Mesenchymal stem cell (in vitro differentiated cells and primary cell): ENCODE data around the gene AMY1A. TPM values are rescaled to one million over a fixed set of nuclear protein-coding genes. Genes with fewer than 3 reads are reported as not detected.
"Not testable (repeated sequence)": the region's sequence is repeated elsewhere in the genome, so short reads cannot be mapped to it uniquely, and the experiment has no call there.

ENCODE experiments used
- DNase-seq: peaks from one replicate; pipeline ENCODE4 v3.0.0-alpha.2; 2013
- H2AFZ ChIP-seq: one replicate; pipeline ENCODE4 v1.6.1; 2013; ENCODE audit warnings: low read depth, mild to moderate bottlenecking, control low read depth, inconsistent platforms, low read length, moderate library complexity
- H2AK5ac ChIP-seq: 2 replicates; pipeline ENCODE4 v1.6.1; 2013; ENCODE audit warnings: low read length, moderate library complexity, mild to moderate bottlenecking, inconsistent platforms; ENCODE audit not compliant: severe bottlenecking
- H2BK120ac ChIP-seq: one replicate; pipeline ENCODE4 v1.6.1; 2013; ENCODE audit warnings: low read depth, mild to moderate bottlenecking, inconsistent platforms, low read length, moderate library complexity
- H2BK12ac ChIP-seq, 2 experiments: one replicate each; pipeline ENCODE4 v1.6.1; 2013; ENCODE audit warnings: inconsistent platforms in 2 of 2, low read length in 2 of 2, mild to moderate bottlenecking in 2 of 2, moderate library complexity in 2 of 2, control low read depth in 1 of 2
- H2BK15ac ChIP-seq: one replicate; pipeline ENCODE4 v1.6.1; 2013; ENCODE audit warnings: mild to moderate bottlenecking, low read depth, inconsistent platforms; ENCODE audit not compliant: poor library complexity, severe bottlenecking
- H2BK5ac ChIP-seq: 2 replicates; pipeline ENCODE4 v1.6.1; 2013; ENCODE audit warnings: low read depth, mild to moderate bottlenecking, low read length, control low read depth, inconsistent platforms; ENCODE audit not compliant: poor library complexity, severe bottlenecking
- H3K14ac ChIP-seq, 2 experiments: one replicate each; pipeline ENCODE4 v1.6.1; 2013; ENCODE audit warnings: inconsistent platforms in 2 of 2, low read length in 2 of 2, control low read depth in 1 of 2, mild to moderate bottlenecking in 1 of 2, moderate library complexity in 1 of 2
- H3K18ac ChIP-seq, 2 experiments: one replicate each; pipeline ENCODE4 v1.6.1; 2013; ENCODE audit warnings: inconsistent platforms in 2 of 2, low read length in 2 of 2, control low read depth in 1 of 2, low read depth in 1 of 2, mild to moderate bottlenecking in 1 of 2
- H3K23ac ChIP-seq, 2 experiments: one replicate each; pipeline ENCODE4 v1.6.1; 2013; ENCODE audit warnings: inconsistent platforms in 2 of 2, low read length in 2 of 2, mild to moderate bottlenecking in 2 of 2, moderate library complexity in 2 of 2, control low read depth in 1 of 2
- H3K27ac ChIP-seq: 2 replicates; pipeline ENCODE4 v1.5.1; 2013; ENCODE audit warnings: mild to moderate bottlenecking, moderate library complexity, low read length, control low read depth, inconsistent platforms; ENCODE audit not compliant: poor library complexity, severe bottlenecking
- H3K27me3 ChIP-seq, 2 experiments: 2 replicates each; pipeline versions ENCODE4 v1.6.1 to v1.7.0; 2013; ENCODE audit warnings: low read length in 2 of 2, mild to moderate bottlenecking in 2 of 2, moderate library complexity in 2 of 2, control low read depth in 1 of 2, inconsistent platforms in 1 of 2; ENCODE audit not compliant: control insufficient read depth in 1 of 2, insufficient read depth in 1 of 2
- H3K36me3 ChIP-seq, 2 experiments: 2 replicates each; pipeline versions ENCODE4 v1.6.1 to v1.7.0; 2013; ENCODE audit warnings: low read length in 2 of 2, control low read depth in 1 of 2, inconsistent platforms in 1 of 2, low read depth in 1 of 2, mild to moderate bottlenecking in 1 of 2; ENCODE audit not compliant: insufficient read depth in 2 of 2, control insufficient read depth in 1 of 2
- H3K4ac ChIP-seq, 2 experiments: one replicate each; pipeline ENCODE4 v1.6.1; 2013; ENCODE audit warnings: inconsistent platforms in 2 of 2, low read length in 2 of 2, mild to moderate bottlenecking in 2 of 2, moderate library complexity in 2 of 2, control low read depth in 1 of 2, low read depth in 1 of 2
- H3K4me1 ChIP-seq: 2 replicates; pipeline ENCODE4 v1.6.1; 2013; ENCODE audit warnings: low read depth, low read length, control low read depth; ENCODE audit not compliant: control insufficient read depth, insufficient read depth
- H3K4me2 ChIP-seq: 2 replicates; pipeline ENCODE4 v1.6.1; 2013; ENCODE audit warnings: low read length, mild to moderate bottlenecking, inconsistent platforms; ENCODE audit not compliant: poor library complexity, severe bottlenecking
- H3K4me3 ChIP-seq, 2 experiments: 2 replicates each; pipeline versions ENCODE4 v1.5.1 to v1.7.0; 2013; ENCODE audit warnings: low read length in 2 of 2, mild to moderate bottlenecking in 2 of 2, control low read depth in 1 of 2, low read depth in 1 of 2; ENCODE audit not compliant: insufficient read depth in 1 of 2
- H3K79me1 ChIP-seq: replicated peaks from 2 replicates; pipeline ENCODE4 v1.6.1; 2013; ENCODE audit warnings: mild to moderate bottlenecking, control low read depth, low read length, inconsistent platforms; ENCODE audit not compliant: poor library complexity, severe bottlenecking
- H3K9ac ChIP-seq: 2 replicates; pipeline ENCODE4 v1.7.0; 2013; ENCODE audit warnings: mild to moderate bottlenecking, low read length, moderate library complexity
- H3K9me3 ChIP-seq: 2 replicates; pipeline ENCODE4 v1.7.0; 2013; ENCODE audit warnings: mild to moderate bottlenecking, low read length; ENCODE audit not compliant: control insufficient read depth
- H4K8ac ChIP-seq: one replicate; pipeline ENCODE4 v1.6.1; 2013; ENCODE audit warnings: inconsistent platforms, mild to moderate bottlenecking, low read length, moderate library complexity
- H4K91ac ChIP-seq: one replicate; pipeline ENCODE4 v1.6.1; 2013; ENCODE audit warnings: mild to moderate bottlenecking, low read length, inconsistent platforms
- WGBS: methylation state at CpG from one replicate; pipeline ENCODE4 v1.1.7; 2013; ENCODE audit warnings: mixed read lengths; 5-methylcytosine and 5-hydroxymethylcytosine counted together
- polyA plus RNA-seq, 2 experiments: library from polyadenylated mRNA; stranded (reverse); fragments of 200-250 nt; gene quantifications; one replicate each; pipeline ENCODE4 v1.2.3, GENCODE V29; 2013

The AMY1A gene
- not detected for polyA plus RNA-seq (2013, experiment 1 of 2)
- not detected for polyA plus RNA-seq (2013, experiment 2 of 2)

- not testable (repeated sequence) for H3K14ac ChIP-seq, H4K8ac ChIP-seq, H3K79me1 ChIP-seq, H3K23ac ChIP-seq, H3K18ac ChIP-seq, H2BK12ac ChIP-seq, H3K27ac ChIP-seq, H3K4me2 ChIP-seq, H2BK120ac ChIP-seq, H3K27me3 ChIP-seq, H3K4me1 ChIP-seq, DNase-seq, H3K36me3 ChIP-seq, H3K4me3 ChIP-seq, H2AFZ ChIP-seq, H3K4ac ChIP-seq, H3K9ac ChIP-seq, H3K9me3 ChIP-seq, H2BK5ac ChIP-seq, H2BK15ac ChIP-seq, H2AK5ac ChIP-seq, H4K91ac ChIP-seq
- WGBS, result no CpG with 5 or more reads among the region's 5 CpGs
These were observed at the start of gene AMY1A for GRCh38 chr1:103655460-103655859. TSS of gene AMY1A (plus strand) at chr1:103655760. CDS start at chr1:103656331, 571 bp downstream.

GRCh38 chr1:103616362-103616761 is 39.2 kb upstream of the AMY1A start:
- H4K91ac ChIP-seq, result no peak overlapping the region
- H3K18ac ChIP-seq, result no peak overlapping the region
- no peak overlapping the region for H3K4me3 ChIP-seq
- no peak overlapping the region for H3K14ac ChIP-seq
- no peak overlapping the region for H3K4me2 ChIP-seq
- H2BK120ac ChIP-seq, result no peak overlapping the region
- H3K23ac ChIP-seq, result no peak overlapping the region
- no peak overlapping the region for H2BK12ac ChIP-seq
- no peak overlapping the region for H4K8ac ChIP-seq
- H3K4ac ChIP-seq, result no peak overlapping the region
- no peaks in the 10 kb centered on the region for H3K36me3 ChIP-seq
- no peaks in the 10 kb centered on the region for H3K27me3 ChIP-seq
- no peak overlapping the region for H2AK5ac ChIP-seq
- H3K79me1 ChIP-seq, result no peaks in the 10 kb centered on the region
- no peak overlapping the region for H2BK15ac ChIP-seq
- WGBS, result 85% methylated on average over 2 of the region's 2 CpGs
- H2BK5ac ChIP-seq, result no peak overlapping the region
- no peaks in the 10 kb centered on the region for H3K9me3 ChIP-seq
- no peaks in the 10 kb centered on the region for H3K4me1 ChIP-seq
- DNase-seq, result no peak
- no peak overlapping the region for H3K9ac ChIP-seq
- H3K27ac ChIP-seq, result no peak overlapping the region
- H2AFZ ChIP-seq, result no peak overlapping the region

- H3K9ac ChIP-seq, H2AK5ac ChIP-seq, H3K27ac ChIP-seq, H3K4me2 ChIP-seq, H4K8ac ChIP-seq, H2BK15ac ChIP-seq, H3K27me3 ChIP-seq, H3K4ac ChIP-seq, H2BK12ac ChIP-seq, H3K4me1 ChIP-seq, H2AFZ ChIP-seq, H3K18ac ChIP-seq, H3K9me3 ChIP-seq, H4K91ac ChIP-seq, H3K36me3 ChIP-seq, H3K23ac ChIP-seq, H3K79me1 ChIP-seq, H2BK5ac ChIP-seq, DNase-seq, H2BK120ac ChIP-seq, H3K4me3 ChIP-seq, H3K14ac ChIP-seq: not testable (repeated sequence)
- 40% methylated on average over 1 of the region's 3 CpGs for WGBS
These were observed 38.5 kb upstream of the AMY1A start, which contains the start of gene AMY2A for GRCh38 chr1:103616994-103617477. TSS of gene AMY2A (plus strand) at chr1:103617427. CDS start at chr1:103617441, 14 bp downstream.

GRCh38 chr1:103627436-103627835 is 28.1 kb upstream of the AMY1A start:
- H4K91ac ChIP-seq, H2AFZ ChIP-seq, H3K18ac ChIP-seq, H3K23ac ChIP-seq, H2BK5ac ChIP-seq, H3K4me2 ChIP-seq, DNase-seq, H3K4ac ChIP-seq, H2BK15ac ChIP-seq, H3K36me3 ChIP-seq, H3K4me3 ChIP-seq, H2BK12ac ChIP-seq, H3K27ac ChIP-seq, H3K9me3 ChIP-seq, H3K9ac ChIP-seq, H2AK5ac ChIP-seq, H3K27me3 ChIP-seq, H3K4me1 ChIP-seq, H2BK120ac ChIP-seq, H3K14ac ChIP-seq, H3K79me1 ChIP-seq, H4K8ac ChIP-seq: not testable (repeated sequence)
- WGBS, result no CpG with 5 or more reads among the region's 4 CpGs
